Measurements from ENCODE around the gene SLC1A2.

The SLC1A2 gene

GRCh38 chr11:35321532-35322317, 97.6 kb downstream of the SLC1A2 start:
- no peak overlapping the region for H3K4me3 Mint-ChIP-seq
- H3K27ac Mint-ChIP-seq = no peak overlapping the region

GRCh38 chr11:35321111-35321510, 98.2 kb downstream of the SLC1A2 start:
- no peak for ATAC-seq
- H3K9me3 Mint-ChIP-seq = no peaks in the 10 kb centered on the region
- H3K4me1 Mint-ChIP-seq = peaks cover 38% of the 10 kb centered on the region
- no peak overlapping the region for H3K4me3 Mint-ChIP-seq
- H3K36me3 Mint-ChIP-seq = no peaks in the 10 kb centered on the region
- no peak overlapping the region for H3K27ac Mint-ChIP-seq
- no peaks in the 10 kb centered on the region for H3K27me3 Mint-ChIP-seq

More at GRCh38 chr11:35321532-35322317, 97.6 kb downstream of the SLC1A2 start:
- Mint-ChIP-seq H3K27me3 (no peaks in the 10 kb centered on the region), H3K36me3 (no peaks in the 10 kb centered on the region), H3K9me3 (no peaks in the 10 kb centered on the region), H3K4me1 (peaks cover 33% of the 10 kb centered on the region)
- ATAC-seq = no peak

- H3K4me1 Mint-ChIP-seq = peaks cover 38% of the 10 kb centered on the region
- H3K9me3 Mint-ChIP-seq = no peaks in the 10 kb centered on the region
- peak overlapping the region; percentile 20 for H3K4me3 Mint-ChIP-seq
- peak overlapping the region; percentile 55 for H3K27ac Mint-ChIP-seq
- H3K36me3 Mint-ChIP-seq = no peaks in the 10 kb centered on the region
- peak; percentile 68 for ATAC-seq
- H3K27me3 Mint-ChIP-seq = no peaks in the 10 kb centered on the region
Measured at GRCh38 chr11:35318977-35319925, 100.1 kb downstream of the SLC1A2 start.

- no peak overlapping the region for H3K4me3 Mint-ChIP-seq
- H3K36me3 Mint-ChIP-seq = no peaks in the 10 kb centered on the region
- H3K27me3 Mint-ChIP-seq = no peaks in the 10 kb centered on the region
- H3K9me3 Mint-ChIP-seq = no peaks in the 10 kb centered on the region
- no peak for ATAC-seq
- peaks cover 43% of the 10 kb centered on the region for H3K4me1 Mint-ChIP-seq
- H3K27ac Mint-ChIP-seq = no peak overlapping the region
Measured at GRCh38 chr11:35318309-35318708, 101.0 kb downstream of the SLC1A2 start.

- Mint-ChIP-seq H3K36me3 (no peaks in the 10 kb centered on the region), H3K27me3 (no peaks in the 10 kb centered on the region), H3K27ac (no peak overlapping the region), H3K9me3 (no peaks in the 10 kb centered on the region), H3K4me1 (peaks cover 46% of the 10 kb centered on the region), H3K4me3 (no peak overlapping the region)
- ATAC-seq = no peak
Measured at GRCh38 chr11:35317253-35317652, 102.1 kb downstream of the SLC1A2 start.

GRCh38 chr11:35316161-35316560, 103.2 kb downstream of the SLC1A2 start:
- peaks cover 3% of the 10 kb centered on the region for H3K9me3 Mint-ChIP-seq

GRCh38 chr11:35313760-35314153, 105.6 kb downstream of the SLC1A2 start:
- Mint-ChIP-seq H3K4me1 (peaks cover 44% of the 10 kb centered on the region), H3K27me3 (no peaks in the 10 kb centered on the region), H3K27ac (peak overlapping the region; percentile 64), H3K9me3 (peaks cover 3% of the 10 kb centered on the region), H3K4me3 (no peak overlapping the region), H3K36me3 (no peaks in the 10 kb centered on the region)
- peak; percentile 13 for ATAC-seq

More at GRCh38 chr11:35316161-35316560, 103.2 kb downstream of the SLC1A2 start:
- H3K27me3 Mint-ChIP-seq = no peaks in the 10 kb centered on the region
- peaks cover 51% of the 10 kb centered on the region for H3K4me1 Mint-ChIP-seq
- H3K27ac Mint-ChIP-seq = no peak overlapping the region
- H3K36me3 Mint-ChIP-seq = no peaks in the 10 kb centered on the region
- no peak overlapping the region for H3K4me3 Mint-ChIP-seq
- no peak for ATAC-seq

- H3K27ac Mint-ChIP-seq = peak overlapping the region; percentile 64
- peak; percentile 95 for ATAC-seq
Measured at GRCh38 chr11:35313066-35313759, 106.1 kb downstream of the SLC1A2 start.

GRCh38 chr11:35311331-35311730, 108.0 kb downstream of the SLC1A2 start:
- Mint-ChIP-seq H3K4me1 (peaks cover 29% of the 10 kb centered on the region), H3K36me3 (no peaks in the 10 kb centered on the region), H3K27ac (peak overlapping the region; percentile 67), H3K9me3 (peaks cover 3% of the 10 kb centered on the region), H3K4me3 (no peak overlapping the region), H3K27me3 (no peaks in the 10 kb centered on the region)
- no peak for ATAC-seq

More at GRCh38 chr11:35313066-35313759, 106.1 kb downstream of the SLC1A2 start:
- Mint-ChIP-seq H3K9me3 (peaks cover 3% of the 10 kb centered on the region), H3K27me3 (no peaks in the 10 kb centered on the region), H3K4me3 (no peak overlapping the region), H3K4me1 (peaks cover 39% of the 10 kb centered on the region), H3K36me3 (no peaks in the 10 kb centered on the region)

- Mint-ChIP-seq H3K4me3 (no peak overlapping the region), H3K9me3 (peaks cover 3% of the 10 kb centered on the region), H3K36me3 (no peaks in the 10 kb centered on the region), H3K27me3 (no peaks in the 10 kb centered on the region), H3K27ac (peak overlapping the region; percentile 6), H3K4me1 (peaks cover 41% of the 10 kb centered on the region)
- ATAC-seq = no peak
Measured at GRCh38 chr11:35308157-35308556, 111.2 kb downstream of the SLC1A2 start.

GRCh38 chr11:35307221-35307621, 112.1 kb downstream of the SLC1A2 start:
- H3K9me3 Mint-ChIP-seq = peaks cover 3% of the 10 kb centered on the region
- H3K4me3 Mint-ChIP-seq = no peak overlapping the region
- H3K27ac Mint-ChIP-seq = peak overlapping the region; percentile 6
- no peak for ATAC-seq
- peaks cover 33% of the 10 kb centered on the region for H3K4me1 Mint-ChIP-seq
- H3K36me3 Mint-ChIP-seq = no peaks in the 10 kb centered on the region
- no peaks in the 10 kb centered on the region for H3K27me3 Mint-ChIP-seq

GRCh38 chr11:35305670-35306382, 113.5 kb downstream of the SLC1A2 start:
- Mint-ChIP-seq H3K9me3 (no peaks in the 10 kb centered on the region), H3K4me1 (peaks cover 20% of the 10 kb centered on the region), H3K27ac (peak overlapping the region; percentile 76), H3K4me3 (peak overlapping the region; percentile 65), H3K27me3 (no peaks in the 10 kb centered on the region), H3K36me3 (no peaks in the 10 kb centered on the region)
- peak; percentile 66 for ATAC-seq

- no peaks in the 10 kb centered on the region for H3K9me3 Mint-ChIP-seq
- H3K4me1 Mint-ChIP-seq = peaks cover 20% of the 10 kb centered on the region
- peak overlapping the region; percentile 76 for H3K27ac Mint-ChIP-seq
- H3K36me3 Mint-ChIP-seq = no peaks in the 10 kb centered on the region
- H3K27me3 Mint-ChIP-seq = no peaks in the 10 kb centered on the region
- H3K4me3 Mint-ChIP-seq = no peak overlapping the region
- no peak for ATAC-seq
Measured at GRCh38 chr11:35304900-35305460, 114.4 kb downstream of the SLC1A2 start.

GRCh38 chr11:35304386-35304775, 115.0 kb downstream of the SLC1A2 start:
- H3K4me1 Mint-ChIP-seq = peaks cover 20% of the 10 kb centered on the region
- ATAC-seq = no peak

More at GRCh38 chr11:35304386-35304775, 115.0 kb downstream of the SLC1A2 start:
- H3K36me3 Mint-ChIP-seq = no peaks in the 10 kb centered on the region
- H3K9me3 Mint-ChIP-seq = no peaks in the 10 kb centered on the region
- H3K4me3 Mint-ChIP-seq = no peak overlapping the region
- no peaks in the 10 kb centered on the region for H3K27me3 Mint-ChIP-seq
- no peak overlapping the region for H3K27ac Mint-ChIP-seq
